HG03342 (cell line): ENCODE measurements around the gene ZNF143.
"Not testable (repeated sequence)": the region's sequence is repeated elsewhere in the genome, so short reads cannot be mapped to it uniquely, and the experiment has no call there.

ENCODE experiments used
- ATAC-seq: cut with Tn5 transposase; IDR thresholded peaks from one replicate; pipeline ENCODE4 v1.9.1; 2021; ENCODE audit warnings: mild to moderate bottlenecking, moderate library complexity; ENCODE audit not compliant: unreplicated experiment

Gene ZNF143

GRCh38 chr11:9460322-9461062, at the start of gene ZNF143:
Gene ZNF143 (plus strand): TSS chr11:9461012. CDS start chr11:9471309, 10,297 bp downstream.
- peak; percentile 87 for ATAC-seq

- ATAC-seq = no peak
These were observed 32.1 kb upstream of the ZNF143 start for GRCh38 chr11:9428706-9429105.

- ATAC-seq = no peak
These were observed 22.2 kb upstream of the ZNF143 start for GRCh38 chr11:9438611-9439010.

DNA sequence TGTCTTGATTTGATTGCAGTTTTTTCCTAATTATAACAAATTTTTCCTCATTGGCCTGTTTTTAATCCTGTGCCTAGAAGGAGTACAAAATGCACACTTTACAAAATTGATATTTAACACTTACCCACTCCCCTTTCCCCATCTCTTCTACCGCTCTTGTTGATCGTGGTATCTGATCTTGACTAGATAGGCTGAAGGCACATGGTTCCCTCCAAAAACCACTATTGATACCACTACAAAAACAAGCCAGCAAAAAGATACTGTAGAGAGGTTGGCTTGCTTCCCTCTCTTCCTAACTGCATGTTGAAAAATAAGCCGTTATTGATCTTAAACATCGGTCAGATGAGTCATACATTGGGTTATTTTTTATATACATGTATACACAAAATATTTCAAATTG, 14.6 kb upstream of the ZNF143 start:
- no peak for ATAC-seq

DNA sequence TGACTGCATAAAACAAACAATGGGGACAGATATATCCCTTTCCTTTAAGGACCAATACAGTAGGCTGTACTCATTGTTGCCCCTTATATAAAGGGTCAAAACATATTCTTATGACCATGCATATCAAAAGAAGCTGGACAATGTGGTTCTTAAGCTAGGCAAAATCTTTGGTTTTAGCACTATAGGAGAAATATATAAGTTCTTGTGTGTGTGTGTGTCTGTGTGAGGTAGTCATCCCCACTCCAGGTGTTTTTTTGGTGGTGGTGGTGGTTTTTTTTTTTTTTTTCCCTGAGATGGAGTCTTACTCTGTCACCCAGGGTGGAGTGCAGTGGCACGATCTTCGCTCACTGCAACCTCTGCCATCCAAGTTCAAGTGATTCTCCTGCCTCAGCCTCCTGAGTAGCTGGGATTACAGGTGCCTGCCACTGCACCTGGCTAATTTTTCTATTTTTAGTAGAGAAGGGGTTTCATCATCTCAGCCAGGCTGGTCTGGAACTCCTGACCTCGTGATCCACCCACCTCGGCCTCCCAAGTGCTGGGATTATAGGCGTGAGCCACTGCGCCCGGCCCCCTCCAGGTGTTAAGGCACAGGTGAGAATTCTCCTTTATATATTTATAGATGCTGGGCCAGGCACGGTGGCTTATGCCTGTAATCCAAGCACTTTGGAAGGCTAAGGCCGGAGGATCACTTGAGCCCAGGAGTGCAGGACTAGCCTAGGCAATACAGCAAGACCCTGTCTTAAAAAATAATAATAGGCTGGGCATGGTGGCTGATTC, 12.0 kb upstream of the ZNF143 start:
- no peak for ATAC-seq

- ATAC-seq = not testable (repeated sequence)
These were observed 8.8 kb upstream of the ZNF143 start for GRCh38 chr11:9452023-9452422.

DNA sequence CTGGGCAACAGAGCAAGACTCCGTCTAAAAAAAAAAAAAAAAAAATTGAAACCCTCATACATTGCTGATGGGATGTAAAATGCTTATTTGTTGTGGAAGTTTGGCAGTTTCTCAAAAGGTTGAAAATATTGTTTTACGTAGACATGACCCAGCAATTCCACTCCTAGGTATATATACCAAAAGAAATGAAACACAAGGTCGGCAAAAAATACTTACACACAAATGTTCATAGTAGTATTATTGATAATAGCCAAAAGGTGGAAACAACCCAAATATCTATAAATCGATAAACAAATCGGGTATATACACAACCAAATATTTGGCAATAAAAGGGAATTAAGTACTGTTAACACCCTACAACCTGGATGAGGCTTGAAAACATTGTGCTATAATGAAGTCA, 5.1 kb upstream of the ZNF143 start:
- ATAC-seq = no peak

DNA sequence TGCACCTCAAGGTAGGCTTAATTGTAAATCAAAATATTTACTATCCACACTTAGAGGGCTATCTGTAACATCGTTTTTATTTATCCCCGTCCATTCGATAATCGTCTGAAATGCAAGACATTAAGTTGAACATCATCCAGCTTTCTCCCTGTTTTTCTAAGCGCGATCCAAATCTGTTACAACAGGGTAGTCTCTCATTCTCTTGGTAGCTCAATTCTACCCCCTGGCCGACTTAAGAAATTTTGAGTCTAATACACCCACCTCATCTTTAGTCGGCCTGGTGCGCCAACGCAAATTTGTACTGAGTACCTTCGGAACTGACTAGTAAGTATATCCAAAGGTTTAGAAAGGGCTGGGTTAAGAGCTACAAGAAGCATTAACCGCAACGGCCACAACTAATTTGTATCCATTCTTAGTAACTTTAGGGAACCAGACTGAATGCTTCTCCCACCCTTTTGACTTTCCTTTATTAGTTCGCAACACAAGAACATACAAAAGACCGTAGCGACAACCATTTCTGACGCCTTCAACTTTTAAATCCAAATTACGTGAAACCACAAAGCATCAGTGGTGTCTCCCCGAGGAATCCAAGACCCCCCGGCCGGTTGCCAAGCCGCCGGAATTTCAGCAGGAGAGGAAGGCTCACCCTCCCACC, 1.0 kb upstream of the ZNF143 start:
- no peak for ATAC-seq

DNA sequence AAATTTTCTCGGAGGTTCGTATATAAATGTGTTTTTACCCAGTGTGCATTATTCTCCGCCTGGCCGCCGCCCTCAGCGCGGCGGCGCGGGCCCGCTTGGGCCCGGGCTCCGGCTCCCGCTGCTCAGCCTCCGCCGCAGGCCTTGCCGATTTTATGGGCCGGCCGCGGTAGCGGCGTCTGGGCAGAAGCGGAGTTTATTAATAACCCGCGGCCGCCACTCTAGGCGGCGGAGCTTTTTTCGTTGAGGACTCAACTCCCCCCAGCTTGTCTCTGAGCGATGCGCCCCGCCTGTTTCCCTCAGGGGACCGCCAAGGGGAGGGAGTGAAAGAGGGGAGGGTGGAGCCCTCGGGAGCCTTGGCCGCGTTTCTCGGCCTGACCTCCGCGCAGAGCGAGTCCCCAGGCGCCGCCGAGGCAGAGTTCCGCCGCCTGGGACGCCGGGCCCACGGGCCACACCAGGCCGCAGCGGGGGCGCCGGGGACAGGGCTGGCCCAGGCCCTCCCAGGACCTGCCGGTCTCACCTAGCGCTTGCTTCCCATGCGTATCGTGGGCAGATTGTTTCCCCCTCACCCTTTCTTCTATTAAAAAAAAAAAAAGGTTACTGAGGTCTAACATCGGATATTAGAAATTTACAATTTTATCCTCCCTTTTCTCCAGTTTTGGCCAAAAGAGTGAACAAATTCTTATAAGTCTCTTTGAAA, 399 bp downstream of the ZNF143 start:
- peak; percentile 47 for ATAC-seq

GRCh38 chr11:9461760-9462134, 935 bp downstream of the ZNF143 start:
- ATAC-seq = no peak

DNA sequence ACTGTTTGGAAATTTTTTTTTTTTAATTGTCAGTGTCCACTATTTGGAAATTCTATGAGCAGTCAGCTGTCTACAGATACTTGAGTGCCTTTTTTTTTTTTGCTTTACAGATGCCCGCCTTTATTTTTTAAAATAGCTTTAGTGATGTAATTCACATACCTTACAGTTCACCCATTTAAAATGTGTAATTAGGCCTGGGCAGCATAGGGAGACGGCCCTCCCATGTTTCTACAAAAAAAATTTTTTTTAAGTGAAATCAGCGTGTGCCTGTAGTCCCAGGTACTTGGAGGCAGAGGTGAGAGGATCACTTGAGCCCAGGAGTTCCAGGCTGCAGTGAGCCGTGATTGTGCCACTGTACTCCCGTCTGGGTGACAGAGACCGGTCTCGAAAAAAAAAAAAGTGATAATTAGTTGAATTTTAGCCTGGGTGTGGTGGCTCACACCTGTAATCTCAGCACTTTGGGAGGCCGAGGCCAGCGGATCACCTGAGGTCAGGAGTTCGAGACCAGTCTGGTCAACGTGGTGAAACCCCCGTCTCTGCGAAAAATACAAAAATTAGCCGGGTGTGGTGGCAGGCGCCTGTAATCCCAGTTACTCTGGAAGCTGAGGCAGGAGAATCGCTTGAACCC, 1.5 kb downstream of the ZNF143 start:
- no peak for ATAC-seq

DNA sequence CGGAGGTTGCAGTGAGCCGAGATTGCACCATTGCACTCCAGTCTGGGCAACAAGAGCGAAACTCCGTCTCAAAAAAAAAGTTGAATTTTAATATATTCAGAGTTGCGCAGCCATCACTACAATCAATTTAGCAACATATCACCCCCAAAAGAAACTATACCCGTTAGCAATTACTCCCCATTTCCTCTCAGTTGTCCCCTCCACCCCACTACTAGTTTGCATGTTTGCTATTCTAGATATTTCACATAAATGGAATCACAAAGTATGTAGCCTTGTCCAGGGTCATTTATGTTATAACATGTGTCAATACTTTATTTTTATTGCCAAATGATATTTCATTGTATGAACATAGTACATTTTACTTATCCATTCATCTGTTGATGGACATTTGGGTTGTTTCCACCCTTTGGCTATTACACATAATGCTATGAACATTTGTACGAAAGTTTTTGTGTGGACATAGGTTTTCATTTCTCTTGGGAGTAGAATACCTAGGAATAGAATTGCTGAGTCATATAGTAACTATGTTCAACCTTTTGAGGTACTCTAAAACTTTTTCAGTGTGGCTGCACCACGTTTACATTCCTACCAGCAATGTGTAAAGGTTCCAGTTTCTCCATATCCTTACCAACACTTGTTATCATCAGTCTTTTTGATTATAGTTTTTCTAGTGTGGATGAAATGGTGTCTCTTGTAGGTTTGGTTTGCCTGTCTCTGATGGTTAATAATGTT, 2.2 kb downstream of the ZNF143 start:
- no peak for ATAC-seq

- ATAC-seq = no peak
These were observed 10.0 kb downstream of the ZNF143 start for GRCh38 chr11:9470765-9471164.

DNA sequence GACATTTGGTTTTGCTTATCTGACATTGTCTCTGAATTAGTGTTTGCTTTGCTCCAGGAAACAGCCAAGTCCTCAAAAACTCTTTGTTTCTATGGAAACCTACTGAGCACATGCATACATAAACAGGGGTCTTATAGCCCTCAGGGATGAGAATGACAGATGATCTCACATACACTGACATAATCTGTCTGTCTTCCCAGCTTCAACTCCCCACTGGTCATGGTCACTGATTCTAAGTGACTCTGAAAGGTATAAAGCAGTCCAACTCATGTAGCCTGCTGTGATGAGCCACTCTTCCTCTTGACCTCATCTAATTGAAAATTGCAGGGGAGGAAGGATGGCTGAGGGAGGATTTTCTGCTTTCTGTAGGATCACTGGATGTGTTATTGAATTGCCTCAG, 12.6 kb downstream of the ZNF143 start:
- no peak for ATAC-seq

- ATAC-seq = no peak
These were observed 19.1 kb downstream of the ZNF143 start for GRCh38 chr11:9479899-9480298.

DNA sequence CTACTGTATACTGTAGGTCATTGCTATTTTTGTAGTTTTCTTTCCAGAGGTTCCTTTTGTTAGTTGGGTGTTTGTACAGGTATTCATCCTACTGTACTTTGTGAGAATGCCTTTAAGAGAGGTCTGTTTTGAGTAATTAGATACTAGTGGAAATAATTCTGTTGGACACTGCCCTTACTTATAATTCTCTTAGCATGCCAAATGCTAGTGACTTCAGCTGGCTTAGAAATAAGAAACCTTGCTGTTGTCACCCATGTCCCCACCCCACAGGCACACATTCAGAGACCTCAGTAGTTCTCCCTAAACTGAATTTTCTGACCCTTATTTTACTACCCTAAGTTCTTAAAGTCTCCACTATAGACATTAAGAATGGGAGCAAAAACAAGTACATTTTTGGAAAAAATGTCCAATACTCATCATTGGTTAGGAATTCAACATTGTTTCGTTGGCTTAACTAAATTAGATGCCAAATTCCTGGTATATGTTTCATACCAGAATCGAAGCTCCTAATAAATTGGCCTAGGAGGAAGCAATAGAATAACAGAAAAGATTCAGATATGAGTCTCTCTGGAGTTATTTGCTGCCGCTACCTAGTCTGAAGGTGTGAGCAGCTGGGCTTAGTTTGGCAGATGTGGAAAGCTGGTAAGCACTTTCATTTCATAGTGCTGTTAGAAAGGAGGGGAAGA, 28.4 kb downstream of the ZNF143 start:
- no peak for ATAC-seq

- ATAC-seq = no peak
These were observed 29.6 kb downstream of the ZNF143 start for GRCh38 chr11:9490376-9490775.

GRCh38 chr11:9493492-9493891, 32.7 kb downstream of the ZNF143 start:
- no peak for ATAC-seq

DNA sequence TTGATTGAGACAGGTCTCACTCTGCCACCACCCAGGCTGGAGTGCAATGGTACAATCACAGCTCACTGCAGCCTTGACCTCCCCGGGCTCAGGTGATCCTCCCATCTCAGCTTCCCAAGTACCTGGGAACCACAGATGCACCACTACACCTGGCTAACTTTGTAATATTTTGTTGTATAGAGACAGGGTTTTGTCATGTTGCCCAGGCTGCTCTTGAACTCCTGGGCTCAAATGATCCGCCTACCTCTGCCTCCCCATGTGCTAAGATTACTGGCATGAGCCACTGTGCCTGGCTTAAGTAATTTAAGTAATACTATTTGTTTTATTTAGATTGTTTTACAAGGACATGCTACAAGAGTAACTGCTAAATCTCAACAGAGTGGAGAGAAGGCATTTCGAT, 33.5 kb downstream of the ZNF143 start:
- ATAC-seq = no peak
